IMR-90 (cell line): ENCODE results near the gene SMYD4. TPM values are rescaled to one million over a fixed set of nuclear protein-coding genes. Genes with fewer than 3 reads are reported as not detected.

Experiments used
- ATAC-seq: fragments of 200-7000 bp; cut with Tn5 transposase; 2 replicates; pipeline ENCODE4 v1.9.1; 2020; ENCODE audit warnings: low read depth, mild to moderate bottlenecking, moderate library complexity
- BruUV-seq: library from RNA; stranded (reverse); fragments of 400-500 nt; replicated peaks from 2 replicates; lab custom pipeline; 2021; lab: Mats Ljungman, UMichigan
- CTCF ChIA-PET: fragments of 300-600 bp; formaldehyde crosslinking; extraction: SDS; loops from one replicate; lab custom pipeline; 2021; ENCODE audit warnings: antibody characterized with exemption; lab: Yijun Ruan, JAX
- POLR2A ChIA-PET: fragments of 300-600 bp; sonication (Branson Sonifier 250); formaldehyde crosslinking; loops from one replicate; lab custom pipeline; 2022; ENCODE audit warnings: antibody characterized with exemption; ENCODE audit not compliant: unreplicated experiment; lab: Charles Lee
- DNase-seq: peaks from one replicate; pipeline ENCODE4 v3.0.0; 2013
- H2AFZ ChIP-seq: replicated peaks from 2 replicates; pipeline ENCODE3; 2013; ENCODE audit warnings: low read length, mild to moderate bottlenecking; ENCODE audit not compliant: poor library complexity
- H2AK5ac ChIP-seq: 2 replicates; pipeline ENCODE4 v1.6.1; 2013; ENCODE audit warnings: low read depth, low read length, inconsistent platforms
- H2AK9ac ChIP-seq: replicated peaks from 2 replicates; pipeline ENCODE3; 2013; ENCODE audit warnings: mild to moderate bottlenecking, low read depth, low read length, moderate library complexity; ENCODE audit not compliant: poor library complexity
- H2BK120ac ChIP-seq: 2 replicates; pipeline ENCODE4 v1.6.1; 2013; ENCODE audit warnings: low read depth, low read length, inconsistent platforms
- H2BK15ac ChIP-seq: 3 replicates; pipeline ENCODE4 v1.6.1; 2013; ENCODE audit warnings: low read depth, low read length, inconsistent platforms
- H2BK20ac ChIP-seq: 2 replicates; pipeline ENCODE4 v1.6.1; 2013; ENCODE audit warnings: low read depth, mild to moderate bottlenecking, inconsistent platforms, low read length, moderate library complexity
- H2BK5ac ChIP-seq: 2 replicates; pipeline ENCODE4 v1.6.1; 2013; ENCODE audit warnings: mild to moderate bottlenecking, low read depth, low read length, inconsistent platforms; ENCODE audit not compliant: poor library complexity, severe bottlenecking
- H3K14ac ChIP-seq: replicated peaks from 2 replicates; pipeline ENCODE4 v1.6.1; 2013; ENCODE audit warnings: low read depth, low read length, inconsistent platforms
- H3K18ac ChIP-seq: 2 replicates; pipeline ENCODE4 v1.6.1; 2013; ENCODE audit warnings: low read depth, low read length, control low read depth
- H3K23ac ChIP-seq: 2 replicates; pipeline ENCODE4 v1.6.1; 2013; ENCODE audit warnings: low read depth, low read length, inconsistent platforms
- H3K27ac ChIP-seq: 2 replicates; pipeline ENCODE4 v1.5.1; 2013; ENCODE audit warnings: mild to moderate bottlenecking, control low read depth, low read length; ENCODE audit not compliant: insufficient read depth
- H3K27me3 ChIP-seq: 2 replicates; pipeline ENCODE4 v1.6.1; 2013; ENCODE audit warnings: low read length; ENCODE audit not compliant: control insufficient read depth, insufficient read depth
- H3K36me3 ChIP-seq: 2 replicates; pipeline ENCODE4 v1.6.1; 2013; ENCODE audit warnings: low read length, mixed read lengths; ENCODE audit not compliant: control insufficient read depth, insufficient read depth
- H3K4ac ChIP-seq: 2 replicates; pipeline ENCODE4 v1.6.1; 2013; ENCODE audit warnings: low read depth, low read length, inconsistent platforms
- H3K4me1 ChIP-seq: 2 replicates; pipeline ENCODE4 v1.6.1; 2013; ENCODE audit warnings: low read length, mixed read lengths; ENCODE audit not compliant: control insufficient read depth, insufficient read depth
- H3K4me2 ChIP-seq: 2 replicates; pipeline ENCODE4 v1.6.1; 2013; ENCODE audit warnings: low read depth, mild to moderate bottlenecking, control low read depth, low read length, moderate library complexity
- H3K4me3 ChIP-seq: 2 replicates; pipeline ENCODE4 v1.5.1; 2013; ENCODE audit warnings: low read depth, mild to moderate bottlenecking, control low read depth, low read length, moderate library complexity; ENCODE audit not compliant: insufficient read depth
- H3K56ac ChIP-seq: 2 replicates; pipeline ENCODE4 v1.6.1; 2013; ENCODE audit warnings: low read length, inconsistent platforms; ENCODE audit not compliant: insufficient read depth; ENCODE audit errors: extremely low read depth
- H3K79me1 ChIP-seq, 2 experiments: 2 replicates each; pipeline ENCODE4 v1.6.1; 2013; ENCODE audit warnings: low read length in 2 of 2, inconsistent platforms in 1 of 2, low read depth in 1 of 2
- H3K9ac ChIP-seq: 2 replicates; pipeline ENCODE4 v1.6.1; 2013; ENCODE audit warnings: low read depth, low read length, control low read depth
- H3K9me1 ChIP-seq: 2 replicates; pipeline ENCODE4 v1.6.1; 2013; ENCODE audit warnings: low read length, inconsistent platforms; ENCODE audit not compliant: insufficient read depth
- H3K9me3 ChIP-seq: 2 replicates; pipeline ENCODE4 v1.6.1; 2013; ENCODE audit warnings: low read length; ENCODE audit not compliant: control insufficient read depth, insufficient read depth
- H4K20me1 ChIP-seq: 2 replicates; pipeline ENCODE4 v1.6.1; 2013; ENCODE audit warnings: low read length, inconsistent platforms; ENCODE audit not compliant: insufficient read depth
- H4K5ac ChIP-seq: 2 replicates; pipeline ENCODE4 v1.6.1; 2013; ENCODE audit warnings: mild to moderate bottlenecking, low read depth, low read length, control low read depth
- H4K8ac ChIP-seq, 2 experiments: 2 replicates each; pipeline ENCODE4 v1.6.1; 2013; ENCODE audit warnings: low read depth in 2 of 2, low read length in 2 of 2, control low read depth in 1 of 2, inconsistent platforms in 1 of 2
- H4K91ac ChIP-seq: 2 replicates; pipeline ENCODE4 v1.6.1; 2013; ENCODE audit warnings: low read depth, low read length, inconsistent platforms; ENCODE audit not compliant: insufficient read depth
- CHD1 ChIP-seq: IDR thresholded peaks from 2 replicates; pipeline ENCODE4 v1.6.1; 2012; ENCODE audit warnings: low read depth, low read length, improper control_type of control experiment
- ELK1 ChIP-seq: fragments of 150-350 bp; IDR thresholded peaks from 2 replicates; pipeline ENCODE4 v1.6.1; 2016; ENCODE audit warnings: low read depth, mild to moderate bottlenecking, low read length, moderate library complexity, borderline replicate concordance
- NFE2L2 ChIP-seq: fragments of 150-350 bp; IDR thresholded peaks from 2 replicates; pipeline ENCODE4 v1.6.1; 2016; ENCODE audit warnings: low read depth, mild to moderate bottlenecking, low read length
- RAD21 ChIP-seq: IDR thresholded peaks from 2 replicates; pipeline ENCODE4 v1.6.1; 2012; ENCODE audit warnings: low read length, improper control_type of control experiment
- RCOR1 ChIP-seq: IDR thresholded peaks from 2 replicates; pipeline ENCODE4 v1.6.1; 2012; ENCODE audit warnings: mild to moderate bottlenecking, low read length, improper control_type of control experiment; ENCODE audit not compliant: insufficient replicate concordance
- SMC3 ChIP-seq: fragments of 150-350 bp; IDR thresholded peaks from 2 replicates; pipeline ENCODE4 v1.6.1; 2016; ENCODE audit warnings: low read depth, mild to moderate bottlenecking, antibody characterized with exemption, low read length, moderate library complexity
- WGBS, 2 experiments: methylation state at CpG; one replicate each; pipeline versions ENCODE4 v1.1.5 to v1.1.7; 2013; ENCODE audit warnings: missing lambda C conversion rate in 2 of 2; ENCODE audit not compliant: insufficient read length in 1 of 2; ENCODE audit errors: extremely low coverage in 2 of 2; 5-methylcytosine and 5-hydroxymethylcytosine counted together
- dilution Hi-C: fragments of 300-500 bp; cut with HindIII; formaldehyde crosslinking; loops from one replicate; pipeline ENCODE4 v1.14.3; 2018; ENCODE audit warnings: low sequenced_read_pairs; ENCODE audit not compliant: unreplicated experiment
- in situ Hi-C: fragments of 300-500 bp; cut with MboI; formaldehyde crosslinking; loops from 3 replicates; pipeline ENCODE4 v1.14.3; 2019; ENCODE audit warnings: low sequenced_read_pairs, inconsistent platforms, mixed read lengths
- intact Hi-C: fragments of 100-400 bp; cut with micrococcal nuclease; formaldehyde crosslinking; loops from 2 replicates; pipeline ENCODE4 v1.10.0; 2022
- polyA plus RNA-seq, 3 experiments: library from polyadenylated mRNA; depleted of rRNA; stranded (reverse); fragments of >200 nt; gene quantifications; 2 replicates each; pipeline ENCODE4 v1.2.3, GENCODE V29; 2012; ENCODE audit warnings: low replicate concordance in 1 of 3
- total RNA-seq: library from RNA; depleted of rRNA; stranded (reverse); fragments of >200 nt; gene quantifications from 2 replicates; pipeline ENCODE4 v1.2.3, GENCODE V29; 2012

The SMYD4 gene
- total and polyA plus RNA-seq, 2 of the 4 experiments (the other 2 are of a cell fraction), result 5.3 to 7.2 TPM

- no peak overlapping the region for H4K91ac ChIP-seq
- in situ Hi-C loops (no loop called here), dilution Hi-C loops (no loop called here), intact Hi-C loops (no loop called here)
- ChIA-PET CTCF (no interaction called here), POLR2A (no interaction called here)
- H3K4me2 ChIP-seq, result no peak overlapping the region
- H3K79me1 ChIP-seq, result peaks cover 0 to 14% of the 10 kb centered on the region in 2 experiments; a peak in 3 of 4 replicates
- no peaks in the 10 kb centered on the region for H3K27me3 ChIP-seq
- no peak overlapping the region for H2BK15ac ChIP-seq
- H3K56ac ChIP-seq, result no peak overlapping the region
- H3K4ac ChIP-seq, result no peak overlapping the region
- H4K20me1 ChIP-seq, result no peaks in the 10 kb centered on the region
- no peak overlapping the region for H3K9ac ChIP-seq
- no peaks in the 10 kb centered on the region for H3K4me1 ChIP-seq
- H2AK5ac ChIP-seq, result no peak overlapping the region
- DNase-seq (no peak), ATAC-seq (no peak)
- no peak overlapping the region for H2BK120ac ChIP-seq
- no peak overlapping the region for H3K23ac ChIP-seq
- H2BK20ac ChIP-seq, result no peak overlapping the region
- H2BK5ac ChIP-seq, result no peak overlapping the region
- H3K27ac ChIP-seq, result no peak overlapping the region
- no peak for TF ChIP-seq RCOR1
- TF ChIP-seq ELK1, result no peak
- no peak for TF ChIP-seq CHD1
- TF ChIP-seq SMC3, result no peak
- TF ChIP-seq RAD21, result no peak
- no peak for TF ChIP-seq NFE2L2
- 0 out of 2 replicates have a peak, but pooled peaks cover 4% of the 10 kb centered on the region for H3K9me1 ChIP-seq
- no peak overlapping the region for H4K5ac ChIP-seq
- peaks cover 24% of the 10 kb centered on the region for H3K36me3 ChIP-seq
- H2AFZ ChIP-seq, result no peak overlapping the region
- WGBS, 2 experiments, result no CpG with 5 or more reads among the region's 5 CpGs
- H2AK9ac ChIP-seq, result no peak overlapping the region
- no peaks in the 10 kb centered on the region for H3K9me3 ChIP-seq
- H3K18ac ChIP-seq, result no peak overlapping the region
- H3K14ac ChIP-seq, result no peak overlapping the region
- no peak overlapping the region for H4K8ac ChIP-seq
- no TSS peak for BruUV-seq
- no peak overlapping the region for H3K4me3 ChIP-seq
Observed at GRCh38 chr17:1871756-1872155, 42.1 kb upstream of the SMYD4 start.
